ENCODE measurements around the gene CA7.
A peak's percentile ranks its signal among the peaks of the same experiment; 100 is the strongest.

CA7 gene

GRCh38 chr16:66898207-66898606 lies 54.0 kb downstream of the CA7 start:
- intact Hi-C loops (cut with DNase I; ENCODE audit: low total_unique reads), result no loop called here
- H3K27ac ChIP-seq, result peak overlapping the region; percentile 86 to 91
- peaks cover 20 to 82% (median 69%) of the 10 kb centered on the region in 4 donors for H3K4me1 ChIP-seq
- no peaks in the 10 kb centered on the region for H3K27me3 ChIP-seq
- no peak overlapping the region for H3K4me3 ChIP-seq
- TF ChIP-seq, protein P1, sequence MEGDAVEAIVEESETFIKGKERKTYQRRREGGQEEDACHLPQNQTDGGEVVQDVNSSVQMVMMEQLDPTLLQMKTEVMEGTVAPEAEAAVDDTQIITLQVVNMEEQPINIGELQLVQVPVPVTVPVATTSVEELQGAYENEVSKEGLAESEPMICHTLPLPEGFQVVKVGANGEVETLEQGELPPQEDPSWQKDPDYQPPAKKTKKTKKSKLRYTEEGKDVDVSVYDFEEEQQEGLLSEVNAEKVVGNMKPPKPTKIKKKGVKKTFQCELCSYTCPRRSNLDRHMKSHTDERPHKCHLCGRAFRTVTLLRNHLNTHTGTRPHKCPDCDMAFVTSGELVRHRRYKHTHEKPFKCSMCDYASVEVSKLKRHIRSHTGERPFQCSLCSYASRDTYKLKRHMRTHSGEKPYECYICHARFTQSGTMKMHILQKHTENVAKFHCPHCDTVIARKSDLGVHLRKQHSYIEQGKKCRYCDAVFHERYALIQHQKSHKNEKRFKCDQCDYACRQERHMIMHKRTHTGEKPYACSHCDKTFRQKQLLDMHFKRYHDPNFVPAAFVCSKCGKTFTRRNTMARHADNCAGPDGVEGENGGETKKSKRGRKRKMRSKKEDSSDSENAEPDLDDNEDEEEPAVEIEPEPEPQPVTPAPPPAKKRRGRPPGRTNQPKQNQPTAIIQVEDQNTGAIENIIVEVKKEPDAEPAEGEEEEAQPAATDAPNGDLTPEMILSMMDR (IDR thresholded peaks at IDR 0.05), result no peak
- H3K9me3 ChIP-seq, result no peaks in the 10 kb centered on the region
- DNase-seq, result peak; percentile 79 to 95
- H3K36me3 ChIP-seq, result no peaks in the 10 kb centered on the region

GRCh38 chr16:66898933-66899309 lies 54.7 kb downstream of the CA7 start:
- peaks cover 20 to 89% (median 76%) of the 10 kb centered on the region in 4 donors for H3K4me1 ChIP-seq
- no peak overlapping the region for H3K4me3 ChIP-seq
- TF ChIP-seq, protein P1 (IDR thresholded peaks at IDR 0.05), result no peak
- no peak for DNase-seq
- H3K9me3 ChIP-seq, result no peaks in the 10 kb centered on the region
- H3K27me3 ChIP-seq, result no peaks in the 10 kb centered on the region
- intact Hi-C loops (cut with DNase I; ENCODE audit: low total_unique reads), result no loop called here
- H3K27ac ChIP-seq, result peak overlapping the region; percentile 86 to 91
- no peaks in the 10 kb centered on the region for H3K36me3 ChIP-seq

DNA sequence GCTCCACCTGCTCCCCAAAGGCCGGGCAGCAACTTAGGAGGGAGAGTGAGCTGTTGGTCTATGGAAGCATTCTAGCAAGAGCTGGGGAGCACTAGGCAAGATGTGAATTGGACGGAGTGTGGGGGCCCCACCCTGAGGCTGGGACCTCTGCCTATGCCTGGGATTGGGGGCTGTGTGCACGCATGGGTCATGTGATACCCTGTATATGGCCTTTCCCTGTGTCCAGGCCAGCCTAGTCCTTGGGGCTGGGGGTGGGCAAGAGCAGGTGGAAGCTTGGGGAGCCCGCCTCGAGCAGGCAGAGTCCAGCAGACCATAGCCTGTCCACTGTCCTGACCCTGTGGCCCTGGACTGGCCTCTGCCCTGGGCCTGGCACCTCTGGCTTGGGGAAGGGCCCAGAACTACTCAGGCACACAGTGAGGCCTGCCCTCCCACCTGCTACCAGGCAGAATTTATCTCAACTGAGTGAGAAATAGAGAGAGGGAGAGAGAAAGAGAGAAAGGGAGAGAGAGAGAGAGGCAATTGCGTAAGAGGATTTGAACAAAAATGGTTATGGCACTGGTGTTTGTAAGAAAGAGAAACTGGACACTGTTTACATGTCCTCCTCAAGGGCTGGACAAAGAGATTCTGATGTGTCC lies 55.2 kb downstream of the CA7 start:
- Histone ChIP-seq H3K4me3 (no peak overlapping the region), H3K4me1 (peaks cover 20 to 94% (median 81%) of the 10 kb centered on the region in 4 donors), H3K27ac (peak overlapping the region; percentile 86 to 91), H3K9me3 (no peaks in the 10 kb centered on the region), H3K36me3 (no peaks in the 10 kb centered on the region), H3K27me3 (no peaks in the 10 kb centered on the region)
- DNase-seq, result no peak
- TF ChIP-seq, protein P1 (IDR thresholded peaks at IDR 0.05), result peak in 1 of 2 experiments; percentile 27
- intact Hi-C loops (cut with DNase I; ENCODE audit: low total_unique reads), result no loop called here

GRCh38 chr16:66899945-66900710 lies 55.9 kb downstream of the CA7 start:
- H3K27ac ChIP-seq, result peak overlapping the region; percentile 86 to 91
- intact Hi-C loops (cut with DNase I; ENCODE audit: low total_unique reads), result no loop called here
- peak; percentile 86 to 93 for DNase-seq
- H3K36me3 ChIP-seq, result no peaks in the 10 kb centered on the region
- H3K4me3 ChIP-seq, result no peak overlapping the region
- H3K27me3 ChIP-seq, result no peaks in the 10 kb centered on the region
- H3K4me1 ChIP-seq, result peaks cover 23 to 99% (median 88%) of the 10 kb centered on the region in 4 donors
- TF ChIP-seq, protein P1 (IDR thresholded peaks at IDR 0.05), result peak in 1 of 2 experiments; percentile 3
- no peaks in the 10 kb centered on the region for H3K9me3 ChIP-seq

- TF ChIP-seq, protein P1 (IDR thresholded peaks at IDR 0.05), result no peak
- Histone ChIP-seq H3K36me3 (no peaks in the 10 kb centered on the region), H3K4me1 (peaks cover 23 to 99% (median 88%) of the 10 kb centered on the region in 4 donors), H3K27me3 (no peaks in the 10 kb centered on the region), H3K27ac (peak overlapping the region; percentile 86 to 91), H3K4me3 (no peak overlapping the region), H3K9me3 (no peaks in the 10 kb centered on the region)
- peak in 1 of 2 donors; percentile 90 for DNase-seq
- intact Hi-C loops (cut with DNase I; ENCODE audit: low total_unique reads), result no loop called here
Observed at GRCh38 chr16:66900721-66901441, 56.7 kb downstream of the CA7 start.

Measured in tibial artery (tissue), 4 donors.